ENCODE results near the gene IFNL4. TPM values are rescaled to one million over a fixed set of nuclear protein-coding genes. Genes with fewer than 3 reads are reported as not detected.

Gene IFNL4
- not detected for total RNA-seq
- not detected for polyA plus RNA-seq
- long read RNA-seq, donor 1 = 0 reads
- long read RNA-seq, donor 2 = 0 reads
- long read RNA-seq, donor 3 = 0 reads
- long read RNA-seq, donor 4 = 0 reads
- long read RNA-seq, donor 5 = 0 reads
- long read RNA-seq, donor 6 = 0 reads
- long read RNA-seq, donor 7 = 0 reads
- long read RNA-seq, donor 8 = 0 reads
- long read RNA-seq, donor 9 = 0 reads
- long read RNA-seq, donor 10 = 0 reads

DNA sequence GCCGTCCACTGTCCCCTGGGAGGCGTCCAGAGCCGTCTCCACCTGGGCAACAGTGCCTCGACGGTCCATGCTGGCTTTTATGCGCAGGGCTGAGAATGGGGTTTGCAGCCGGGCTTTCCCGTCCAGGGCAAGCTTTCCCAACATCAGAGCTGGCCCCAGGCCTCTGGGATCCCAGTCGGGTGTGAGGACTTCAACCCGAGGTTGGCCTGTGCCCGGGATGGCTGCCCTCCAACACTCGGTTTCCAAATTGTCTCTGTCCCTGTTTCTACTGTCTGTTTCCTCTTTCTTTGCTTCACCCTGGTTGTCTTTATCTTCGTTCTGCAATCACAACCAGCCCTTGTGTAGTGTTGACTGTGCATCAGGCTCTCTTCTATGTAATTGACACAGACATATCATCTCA is at the start of gene IFNL4:
TSS of gene IFNL4 (minus strand) at position 51 of the 400 bp plus-strand sequence.
- peaks cover 11 to 17% (median 12%) of the 10 kb centered on the region in 4 donors for H3K4me1 ChIP-seq
- intact Hi-C loops (cut with DNase I; ENCODE audit: low total_unique reads) = no loop called here
- H3K27ac ChIP-seq = no peak within 1 kb of the TSS
- H3K27me3 ChIP-seq = peaks cover 19 to 47% (median 30%) of the 10 kb centered on the region in 3 donors
- WGBS, 5 donors = 70 to 80% (median 73%) methylated on average over 10 to 13 of the region's 13 CpGs
- H3K4me3 ChIP-seq = peak within 1 kb of the TSS in 3 of 4 donors; percentile 12 to 41 (median 19)
- H3K36me3 ChIP-seq = no peaks in the 10 kb centered on the region
- no peaks in the 10 kb centered on the region for H3K9me3 ChIP-seq
- DNase-seq = no peak
- TF ChIP-seq EP300 (IDR thresholded peaks at IDR 0.05) = no peak
- TF ChIP-seq CTCF (IDR thresholded peaks at IDR 0.05) = no peak
- TF ChIP-seq POLR2A (IDR thresholded peaks at IDR 0.05) = no peak
- TF ChIP-seq POLR2AphosphoS5 (IDR thresholded peaks at IDR 0.05) = no peak

- DNase-seq = peak; percentile 37 to 40
- H3K9me3 ChIP-seq = no peaks in the 10 kb centered on the region
- intact Hi-C loops (cut with DNase I; ENCODE audit: low total_unique reads) = no loop called here
- H3K4me1 ChIP-seq = no peaks in the 10 kb centered on the region
- no peak overlapping the region for H3K4me3 ChIP-seq
- H3K36me3 ChIP-seq = no peaks in the 10 kb centered on the region
- peaks cover 0 to 16% (median 4%) of the 10 kb centered on the region in 3 donors for H3K27me3 ChIP-seq
- TF ChIP-seq CTCF (IDR thresholded peaks at IDR 0.05) = no peak
- no peak for TF ChIP-seq EP300 (IDR thresholded peaks at IDR 0.05)
- TF ChIP-seq POLR2AphosphoS5 (IDR thresholded peaks at IDR 0.05) = no peak
- TF ChIP-seq POLR2A (IDR thresholded peaks at IDR 0.05) = no peak
- WGBS, 5 donors = 59 to 68% (median 63%) methylated on average over 12 to 17 of the region's 17 CpGs
- peak overlapping the region in 1 of 5 donors; percentile 22 for H3K27ac ChIP-seq
Measured at GRCh38 chr19:39297931-39298634, 49.4 kb upstream of the IFNL4 start.

GRCh38 chr19:39296906-39297305 is 48.2 kb upstream of the IFNL4 start:
- peaks cover 0 to 17% (median 4%) of the 10 kb centered on the region in 3 donors for H3K27me3 ChIP-seq
- H3K9me3 ChIP-seq = no peaks in the 10 kb centered on the region
- TF ChIP-seq POLR2A (IDR thresholded peaks at IDR 0.05) (no peak), CTCF (IDR thresholded peaks at IDR 0.05) (no peak), EP300 (IDR thresholded peaks at IDR 0.05) (no peak), POLR2AphosphoS5 (IDR thresholded peaks at IDR 0.05) (no peak)
- WGBS, 5 donors = 78 to 88% (median 85%) methylated on average over 4 of the region's 4 CpGs
- H3K4me1 ChIP-seq = no peaks in the 10 kb centered on the region
- H3K27ac ChIP-seq = no peak overlapping the region
- intact Hi-C loops (cut with DNase I; ENCODE audit: low total_unique reads) = no loop called here
- H3K36me3 ChIP-seq = no peaks in the 10 kb centered on the region
- H3K4me3 ChIP-seq = no peak overlapping the region
- no peak for DNase-seq

- 68 to 85% (median 73%) methylated on average over 11 of the region's 11 CpGs for WGBS, 5 donors
- intact Hi-C loops (cut with DNase I; ENCODE audit: low total_unique reads) = no loop called here
- TF ChIP-seq CTCF (IDR thresholded peaks at IDR 0.05) (no peak), POLR2AphosphoS5 (IDR thresholded peaks at IDR 0.05) (no peak), POLR2A (IDR thresholded peaks at IDR 0.05) (no peak), EP300 (IDR thresholded peaks at IDR 0.05) (no peak)
- Histone ChIP-seq H3K27me3 (peaks cover 0 to 20% (median 4%) of the 10 kb centered on the region in 3 donors), H3K36me3 (no peaks in the 10 kb centered on the region), H3K9me3 (no peaks in the 10 kb centered on the region), H3K4me1 (no peaks in the 10 kb centered on the region), H3K27ac (no peak within 1 kb of the TSS), H3K4me3 (no peak within 1 kb of the TSS)
- DNase-seq = peak; percentile 56 to 60
Measured at GRCh38 chr19:39296055-39296645, 47.5 kb upstream of the IFNL4 start, which contains the start of gene IFNL1. Gene IFNL1 (plus strand): TSS chr19:39296407. CDS start chr19:39296422, 15 bp downstream.

Data from stomach (tissue), 19 donors.